GM23248 (cell line): Measurements from ENCODE around the gene GINS2. TPM values are rescaled to one million over a fixed set of nuclear protein-coding genes. Genes with fewer than 3 reads are reported as not detected.

Experiments used
- DNase-seq: peaks from one replicate; pipeline ENCODE4 v3.0.0-alpha.2; 2015
- H2AFZ ChIP-seq: fragments of 200-600 bp; sonication (generic); 2 replicates; pipeline ENCODE4 v1.6.1; 2016; ENCODE audit warnings: antibody characterized with exemption
- H3F3A ChIP-seq: fragments of 200-600 bp; sonication (generic); 2 replicates; pipeline ENCODE4 v1.6.1; 2016; ENCODE audit warnings: mild to moderate bottlenecking, antibody characterized with exemption, mixed run types; ENCODE audit not compliant: insufficient read depth
- H3K27ac ChIP-seq: fragments of 200-600 bp; sonication (generic); 2 replicates; pipeline ENCODE4 v1.5.1; 2016; ENCODE audit warnings: mild to moderate bottlenecking
- H3K27me3 ChIP-seq: fragments of 200-600 bp; sonication (generic); replicated peaks from 2 replicates; pipeline ENCODE4 v1.6.1; 2016; ENCODE audit warnings: mild to moderate bottlenecking; ENCODE audit not compliant: insufficient read depth
- H3K36me3 ChIP-seq: fragments of 200-600 bp; sonication (generic); 2 replicates; pipeline ENCODE4 v1.6.1; 2016; ENCODE audit warnings: low read depth, mild to moderate bottlenecking
- H3K4me1 ChIP-seq: fragments of 200-600 bp; sonication (generic); 2 replicates; pipeline ENCODE4 v1.6.1; 2016; ENCODE audit warnings: mild to moderate bottlenecking; ENCODE audit not compliant: insufficient read depth
- H3K4me2 ChIP-seq: fragments of 200-600 bp; sonication (generic); one replicate; pipeline ENCODE4 v1.6.1; 2016; ENCODE audit warnings: mild to moderate bottlenecking; ENCODE audit not compliant: unreplicated experiment
- H3K4me3 ChIP-seq: fragments of 200-600 bp; sonication (generic); 2 replicates; pipeline ENCODE4 v1.5.1; 2016; ENCODE audit warnings: mild to moderate bottlenecking
- H3K79me2 ChIP-seq: fragments of 200-600 bp; sonication (generic); 2 replicates; pipeline ENCODE4 v1.6.1; 2016; ENCODE audit warnings: mild to moderate bottlenecking; ENCODE audit not compliant: insufficient read depth
- H3K9ac ChIP-seq: fragments of 200-600 bp; sonication (generic); 2 replicates; pipeline ENCODE4 v1.6.1; 2016; ENCODE audit warnings: mild to moderate bottlenecking
- H3K9me2 ChIP-seq: fragments of 200-600 bp; sonication (generic); 2 replicates; pipeline ENCODE4 v1.6.1; 2016; ENCODE audit warnings: mixed run types, mild to moderate bottlenecking, moderate library complexity; ENCODE audit not compliant: insufficient read depth
- H3K9me3 ChIP-seq: fragments of 200-600 bp; sonication (generic); one replicate; pipeline ENCODE4 v1.6.1; 2017; ENCODE audit warnings: low read depth
- H4K20me1 ChIP-seq: fragments of 200-600 bp; sonication (generic); 2 replicates; pipeline ENCODE4 v1.6.0; 2016; ENCODE audit not compliant: insufficient read depth
- EZH2 ChIP-seq: fragments of 200-600 bp; sonication (generic); IDR thresholded peaks from 2 replicates; pipeline ENCODE4 v1.6.1; 2018; ENCODE audit warnings: antibody characterized with exemption, mild to moderate bottlenecking; ENCODE audit not compliant: insufficient read depth, poor library complexity, severe bottlenecking
- EZH2phosphoT487 ChIP-seq: fragments of 200-600 bp; sonication (generic); IDR thresholded peaks from 2 replicates; pipeline ENCODE4 v1.6.1; 2018; ENCODE audit warnings: antibody characterized with exemption, moderate library complexity, mild to moderate bottlenecking, low read depth; ENCODE audit not compliant: insufficient read depth
- WGBS, 2 experiments: methylation state at CpG; one replicate each; pipeline ENCODE4 v1.1.6; 2015 to 2017; ENCODE audit warnings: low lambda C conversion rate in 2 of 2, low coverage in 1 of 2; ENCODE audit errors: missing lambda C conversion rate in 2 of 2; 5-methylcytosine and 5-hydroxymethylcytosine counted together
- in situ Hi-C: fragments of 300-500 bp; cut with MboI; formaldehyde crosslinking; loops from 2 replicates; pipeline ENCODE4 v1.15.0; 2020
- polyA plus RNA-seq: library from polyadenylated mRNA; unstranded; fragments of >200 nt; fragmentation: Nextera tagmentation; extraction: Ambion mirVana; gene quantifications from 2 replicates; pipeline ENCODE4 v1.2.1, GENCODE V29; 2016
- total RNA-seq: library from RNA; depleted of rRNA; stranded (reverse); fragments of >200 nt; shearing (Covaris generic); gene quantifications from 2 replicates; pipeline ENCODE4 v1.2.3, GENCODE V29; 2014

The GINS2 gene
- total and polyA plus RNA-seq, 2 experiments from 2014 or later = 8.9 to 9.9 TPM

GRCh38 chr16:85729452-85730185, 40.9 kb upstream of the GINS2 start:
- no peak overlapping the region for H3K4me3 ChIP-seq
- no peak overlapping the region for H2AFZ ChIP-seq
- no peaks in the 10 kb centered on the region for H3K36me3 ChIP-seq
- H3K9me2 ChIP-seq = no peaks in the 10 kb centered on the region
- 94% methylated on average over 16 of the region's 16 CpGs for WGBS, 2 experiments
- no peak overlapping the region for H3K9ac ChIP-seq
- no peak for TF ChIP-seq EZH2phosphoT487
- no peak for TF ChIP-seq EZH2
- H3F3A ChIP-seq = no peaks in the 10 kb centered on the region
- H3K27me3 ChIP-seq = no peaks in the 10 kb centered on the region
- no peak overlapping the region for H3K27ac ChIP-seq
- H3K4me1 ChIP-seq = no peaks in the 10 kb centered on the region
- no peaks in the 10 kb centered on the region for H4K20me1 ChIP-seq
- H3K79me2 ChIP-seq = no peaks in the 10 kb centered on the region
- H3K9me3 ChIP-seq = no peaks in the 10 kb centered on the region
- H3K4me2 ChIP-seq = no peak overlapping the region
- in situ Hi-C loops = no loop called here
- DNase-seq = no peak

- in situ Hi-C loops = no loop called here
- no peak for TF ChIP-seq EZH2
- TF ChIP-seq EZH2phosphoT487 = no peak
- Histone ChIP-seq H3K4me3 (no peak overlapping the region), H3K4me2 (no peak overlapping the region), H3K27me3 (no peaks in the 10 kb centered on the region), H3K9me2 (no peaks in the 10 kb centered on the region), H3K79me2 (no peaks in the 10 kb centered on the region), H3K9me3 (no peaks in the 10 kb centered on the region), H3K4me1 (no peaks in the 10 kb centered on the region), H4K20me1 (no peaks in the 10 kb centered on the region), H3F3A (no peaks in the 10 kb centered on the region), H3K27ac (no peak overlapping the region), H3K9ac (no peak overlapping the region), H2AFZ (no peak overlapping the region), H3K36me3 (no peaks in the 10 kb centered on the region)
- WGBS, 2 experiments = 91 to 95% methylated on average over 7 of the region's 7 CpGs
- no peak for DNase-seq
These were observed 40.1 kb upstream of the GINS2 start for GRCh38 chr16:85728879-85729278.

DNA sequence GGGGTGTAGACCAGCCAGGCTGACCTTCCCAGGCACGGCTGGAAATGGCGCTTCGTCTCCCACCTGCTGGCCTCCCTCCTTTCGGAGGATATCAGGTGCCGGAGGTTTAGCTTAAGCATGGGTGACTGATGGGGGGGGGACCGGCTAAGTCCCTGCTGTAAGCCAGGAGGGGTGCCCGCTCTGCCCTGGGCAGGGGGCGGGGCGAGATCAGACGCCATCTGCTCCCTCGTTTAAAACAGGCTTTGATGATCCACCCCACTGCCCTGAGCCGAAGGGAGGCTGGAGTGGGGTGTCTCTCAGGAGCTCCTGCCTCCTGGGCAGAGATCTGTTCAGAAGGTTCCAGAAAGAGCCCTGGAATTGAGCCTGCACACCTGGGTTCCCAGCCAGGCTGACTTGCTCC, 36.2 kb upstream of the GINS2 start:
- no peaks in the 10 kb centered on the region for H3K4me1 ChIP-seq
- H3K27ac ChIP-seq = no peak overlapping the region
- H3K9me2 ChIP-seq = no peaks in the 10 kb centered on the region
- H4K20me1 ChIP-seq = no peaks in the 10 kb centered on the region
- no peaks in the 10 kb centered on the region for H3K9me3 ChIP-seq
- no peaks in the 10 kb centered on the region for H3K27me3 ChIP-seq
- no peak overlapping the region for H3K9ac ChIP-seq
- H3K4me3 ChIP-seq = no peak overlapping the region
- H3K36me3 ChIP-seq = no peaks in the 10 kb centered on the region
- no peak for TF ChIP-seq EZH2
- TF ChIP-seq EZH2phosphoT487 = no peak
- no peaks in the 10 kb centered on the region for H3K79me2 ChIP-seq
- 91 to 98% methylated on average over 11 to 12 of the region's 12 CpGs for WGBS, 2 experiments
- H3K4me2 ChIP-seq = no peak overlapping the region
- H2AFZ ChIP-seq = no peak overlapping the region
- no peak for DNase-seq
- in situ Hi-C loops = no loop called here
- no peaks in the 10 kb centered on the region for H3F3A ChIP-seq

GRCh38 chr16:85724126-85724879, 35.5 kb upstream of the GINS2 start:
- Histone ChIP-seq H3K27me3 (no peaks in the 10 kb centered on the region), H3K9me3 (no peaks in the 10 kb centered on the region), H3F3A (no peaks in the 10 kb centered on the region), H3K4me2 (no peak overlapping the region), H3K9me2 (no peaks in the 10 kb centered on the region), H3K4me3 (no peak overlapping the region), H3K36me3 (no peaks in the 10 kb centered on the region), H3K9ac (no peak overlapping the region), H4K20me1 (no peaks in the 10 kb centered on the region), H3K4me1 (no peaks in the 10 kb centered on the region), H2AFZ (no peak overlapping the region), H3K27ac (no peak overlapping the region), H3K79me2 (no peaks in the 10 kb centered on the region)
- TF ChIP-seq EZH2phosphoT487 = no peak
- TF ChIP-seq EZH2 = no peak
- in situ Hi-C loops = no loop called here
- WGBS, 2 experiments = 92 to 93% methylated on average over 20 of the region's 20 CpGs
- no peak for DNase-seq
